Activated CD4-positive, alpha-beta T cell treated with anti-CD3 and anti-CD28 coated beads for 24 hours (primary cell): ENCODE results near the gene HMOX2.
A peak's percentile ranks its signal among the peaks of the same experiment; 100 is the strongest.

Experiments used
- DNase-seq, 2 donors: peaks; one replicate each; pipeline ENCODE4 v3.0.0-alpha.2; 2020; ENCODE audit warnings: low read depth in 2 of 2

HMOX2 gene

GRCh38 chr16:4465977-4466779, 10.0 kb upstream of the HMOX2 start:
- DNase-seq = peak in 1 of 2 donors; percentile 24

- no peak for DNase-seq
These were observed 8.3 kb upstream of the HMOX2 start for GRCh38 chr16:4467916-4468315.

GRCh38 chr16:4468972-4469371, 7.2 kb upstream of the HMOX2 start:
- no peak for DNase-seq

- no peak for DNase-seq
These were observed 4.3 kb upstream of the HMOX2 start for GRCh38 chr16:4471869-4472268.

- no peak for DNase-seq
These were observed 3.3 kb upstream of the HMOX2 start for GRCh38 chr16:4472880-4473279.

- DNase-seq = peak; percentile 74 to 88
These were observed 1.8 kb upstream of the HMOX2 start, which contains the start of gene NMRAL1 for GRCh38 chr16:4474192-4474961. TSS of gene NMRAL1 (minus strand) at chr16:4474625. CDS start at chr16:4474132, 493 bp downstream.

GRCh38 chr16:4477966-4478365, 1.8 kb downstream of the HMOX2 start:
- DNase-seq = no peak

- DNase-seq = no peak
These were observed 5.3 kb downstream of the HMOX2 start for GRCh38 chr16:4481526-4481925.

- DNase-seq = no peak
These were observed 5.8 kb downstream of the HMOX2 start for GRCh38 chr16:4481963-4482362.

- no peak for DNase-seq
These were observed 10.1 kb downstream of the HMOX2 start for GRCh38 chr16:4486126-4486893.

GRCh38 chr16:4487955-4488498, 11.8 kb downstream of the HMOX2 start:
- no peak for DNase-seq

- no peak for DNase-seq
These were observed 12.3 kb downstream of the HMOX2 start for GRCh38 chr16:4488499-4488967.

- no peak for DNase-seq
These were observed 12.8 kb downstream of the HMOX2 start for GRCh38 chr16:4489030-4489429.

GRCh38 chr16:4491898-4492297, 15.7 kb downstream of the HMOX2 start:
- no peak for DNase-seq

GRCh38 chr16:4494746-4495490, 18.7 kb downstream of the HMOX2 start:
- no peak for DNase-seq

- DNase-seq = no peak
These were observed 19.6 kb downstream of the HMOX2 start for GRCh38 chr16:4495766-4496165.

GRCh38 chr16:4496305-4496704, 20.1 kb downstream of the HMOX2 start:
- DNase-seq = no peak

- no peak for DNase-seq
These were observed 22.5 kb downstream of the HMOX2 start for GRCh38 chr16:4498546-4499195.

- no peak for DNase-seq
These were observed 23.0 kb downstream of the HMOX2 start for GRCh38 chr16:4499196-4499555.

GRCh38 chr16:4500272-4500671, 24.1 kb downstream of the HMOX2 start:
- no peak for DNase-seq

GRCh38 chr16:4501071-4501478, 24.9 kb downstream of the HMOX2 start:
- no peak for DNase-seq
